HCT116 (cell line): ENCODE data around the gene SCN4A.

Experiments used
- EZH2 ChIP-seq: fragments of 200-600 bp; sonication (generic); IDR thresholded peaks from 2 replicates; pipeline ENCODE4 v1.6.1; 2017; ENCODE audit warnings: antibody characterized with exemption, mixed run types
- EZH2phosphoT487 ChIP-seq: fragments of 200-600 bp; IDR thresholded peaks from 2 replicates; pipeline ENCODE4 v1.6.1; 2018; ENCODE audit warnings: antibody characterized with exemption, borderline replicate concordance
- SIN3A ChIP-seq: IDR thresholded peaks from 2 replicates; pipeline ENCODE4 v1.6.1; 2012; ENCODE audit warnings: low read depth
- TF ChIP-seq, protein P1 (sequence below), 3 experiments: fragments of 200-600 bp in 1 of 3; sonication (generic) in 1 of 3; IDR thresholded peaks in 2 of 3; conservative IDR thresholded peaks in 1 of 3; 2 replicates each; pipeline ENCODE4 v1.5.1; 2012 to 2017; ENCODE audit warnings: low read depth in 2 of 3, low read length in 2 of 3, antibody characterized with exemption in 1 of 3, borderline replicate concordance in 1 of 3, control low read depth in 1 of 3, mild to moderate bottlenecking in 1 of 3, mixed read lengths in 1 of 3, mixed run types in 1 of 3, moderate library complexity in 1 of 3; ENCODE audit not compliant: insufficient read depth in 1 of 3

DNA sequence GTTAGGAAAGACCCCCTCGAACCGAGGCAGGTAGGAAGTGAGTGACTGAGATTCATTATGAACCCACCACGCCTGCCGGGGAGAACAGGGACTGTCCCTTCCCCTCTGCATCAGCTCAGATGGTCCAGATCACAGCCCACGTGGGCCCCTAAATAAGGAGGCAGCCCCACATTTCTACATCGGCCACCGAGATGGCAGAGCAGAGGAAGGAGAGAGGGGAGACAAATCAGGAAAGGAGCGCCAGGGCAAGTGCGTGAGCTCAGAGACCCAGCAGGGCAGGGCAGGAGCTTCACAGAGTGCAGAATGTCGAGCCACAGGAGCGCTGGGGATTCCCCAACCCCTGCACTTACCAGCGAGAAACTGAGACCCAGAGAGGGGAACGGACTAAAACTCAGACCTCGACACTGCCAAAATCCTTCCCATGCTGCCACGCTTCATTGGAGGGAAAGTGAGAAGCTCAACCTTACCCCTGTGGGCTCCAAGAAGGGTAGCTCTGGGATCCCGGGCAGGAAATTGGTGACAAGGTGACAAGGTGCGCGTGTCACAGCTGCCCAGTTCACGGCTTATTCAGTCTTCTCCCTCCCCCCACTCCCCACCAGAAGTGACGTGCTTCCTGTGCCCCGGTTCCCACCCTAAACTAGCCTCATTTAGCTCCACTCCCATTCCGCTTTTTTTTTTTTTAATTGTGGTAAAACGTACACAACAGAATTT is 47.5 kb upstream of the SCN4A start, which contains the start of gene ICAM2:
- TF ChIP-seq SIN3A = no peak
- TF ChIP-seq, protein P1, sequence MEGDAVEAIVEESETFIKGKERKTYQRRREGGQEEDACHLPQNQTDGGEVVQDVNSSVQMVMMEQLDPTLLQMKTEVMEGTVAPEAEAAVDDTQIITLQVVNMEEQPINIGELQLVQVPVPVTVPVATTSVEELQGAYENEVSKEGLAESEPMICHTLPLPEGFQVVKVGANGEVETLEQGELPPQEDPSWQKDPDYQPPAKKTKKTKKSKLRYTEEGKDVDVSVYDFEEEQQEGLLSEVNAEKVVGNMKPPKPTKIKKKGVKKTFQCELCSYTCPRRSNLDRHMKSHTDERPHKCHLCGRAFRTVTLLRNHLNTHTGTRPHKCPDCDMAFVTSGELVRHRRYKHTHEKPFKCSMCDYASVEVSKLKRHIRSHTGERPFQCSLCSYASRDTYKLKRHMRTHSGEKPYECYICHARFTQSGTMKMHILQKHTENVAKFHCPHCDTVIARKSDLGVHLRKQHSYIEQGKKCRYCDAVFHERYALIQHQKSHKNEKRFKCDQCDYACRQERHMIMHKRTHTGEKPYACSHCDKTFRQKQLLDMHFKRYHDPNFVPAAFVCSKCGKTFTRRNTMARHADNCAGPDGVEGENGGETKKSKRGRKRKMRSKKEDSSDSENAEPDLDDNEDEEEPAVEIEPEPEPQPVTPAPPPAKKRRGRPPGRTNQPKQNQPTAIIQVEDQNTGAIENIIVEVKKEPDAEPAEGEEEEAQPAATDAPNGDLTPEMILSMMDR (IDR thresholded peaks at IDR 0.05 in 2 of 3, conservative IDR thresholded peaks at IDR 0.05 in 1 of 3; ENCODE audit: borderline replicate concordance in 1 of 3, insufficient read depth in 1 of 3, low read depth in 2 of 3, low read length in 2 of 3) = no peak
- no peak for TF ChIP-seq EZH2
- TF ChIP-seq EZH2phosphoT487 = no peak
